Right lobe of liver (tissue), 6 donors: Measurements from ENCODE around the gene ZBTB16. TPM values are rescaled to one million over a fixed set of nuclear protein-coding genes. Genes with fewer than 3 reads are reported as not detected.

ENCODE experiments used
- ATAC-seq, 4 donors: fragments of 200-7000 bp; cut with Tn5 transposase; one replicate each; pipeline ENCODE4 v1.9.1; 2020; ENCODE audit warnings: mild to moderate bottlenecking in 4 of 4, moderate library complexity in 4 of 4
- DNase-seq, 3 donors: peaks; one replicate each; pipeline ENCODE4 v3.0.0-alpha.2; 2020
- H3K27ac ChIP-seq, 3 donors: fragments of 200-600 bp; one replicate each; pipeline ENCODE4 v1.8.0; 2022
- H3K27me3 ChIP-seq, 2 donors: fragments of 200-600 bp; one replicate each; pipeline ENCODE4 v1.8.0; 2022
- H3K36me3 ChIP-seq, 4 donors: fragments of 200-600 bp; sonication (generic) in 1 of 4; one replicate each; pipeline versions ENCODE4 v1.5.1 to v1.8.0; 2017 to 2022; ENCODE audit warnings: control low read depth in 1 of 4
- H3K4me1 ChIP-seq, 4 donors: fragments of 200-600 bp; sonication (generic) in 1 of 4; one replicate each; pipeline versions ENCODE4 v1.5.1 to v1.8.0; 2017 to 2022; ENCODE audit warnings: control low read depth in 1 of 4
- H3K4me3 ChIP-seq, 3 donors: fragments of 200-600 bp; one replicate each; pipeline ENCODE4 v1.8.0; 2022
- H3K9me3 ChIP-seq, 4 donors: fragments of 200-600 bp; sonication (generic) in 1 of 4; one replicate each; pipeline versions ENCODE4 v1.5.1 to v1.8.0; 2017 to 2022; ENCODE audit warnings: control low read depth in 1 of 4
- CTCF ChIP-seq, 4 donors: fragments of 200-600 bp in 3 of 4; fragments of 450-650 bp in 1 of 4; IDR thresholded peaks; one replicate each; pipeline versions ENCODE4 v1.5.1 to v1.8.0; 2016 to 2022; ENCODE audit warnings: antibody characterized with exemption in 4 of 4, mild to moderate bottlenecking in 2 of 4
- POLR2A ChIP-seq: fragments of 450-650 bp; IDR thresholded peaks from one replicate; pipeline ENCODE4 v1.6.1; 2017; ENCODE audit warnings: antibody characterized with exemption, mild to moderate bottlenecking
- WGBS: methylation state at CpG from one replicate; pipeline ENCODE4 v1.1.6; 2018; ENCODE audit warnings: low coverage, low lambda C conversion rate; ENCODE audit not compliant: insufficient coverage; ENCODE audit errors: missing lambda C conversion rate; 5-methylcytosine and 5-hydroxymethylcytosine counted together
- intact Hi-C, 2 donors: fragments of 100-400 bp; cut with DNase I; formaldehyde crosslinking; loops; one replicate each; pipeline versions ENCODE4 v1.11.2 to v1.14.1; 2022
- total RNA-seq, 6 experiments: library from RNA; depleted of rRNA in 2 of 6; stranded (reverse); fragments of >200 nt in 2 of 6; fragmentation: NEBNext Ultra II Directional in 3 of 6; extraction: Animal tissue kit (Norgen Biotek cat#: 25700) in 3 of 6; gene quantifications; one replicate each; pipeline versions ENCODE4 v1.1.0 to v1.2.4, GENCODE V29; 2016 to 2023
- donor health status: DM: no; HTN: yes; CAD: no.
- donor health status: DM: no; HTN: no; CAD: no.
- donor health status: DM: no; HTN: no; CAD: no.
- donor health status: DM: no; HTN: yes; CAD: no.
- donor health status: DM: no; HTN: yes; CAD: no.

The ZBTB16 gene
- total RNA-seq, 6 experiments from 2014 or later, result 13.1 to 205 (median 52.2) TPM

GRCh38 chr11:114151631-114152030 is 92.1 kb downstream of the ZBTB16 start:
- ATAC-seq (no peak), DNase-seq (no peak)
- Histone ChIP-seq H3K27ac (peak overlapping the region in 2 of 3 donors; percentile 91 to 98), H3K27me3 (no peaks in the 10 kb centered on the region), H3K36me3 (peaks cover 0 to 6% (median 2%) of the 10 kb centered on the region in 4 donors), H3K4me1 (peaks cover 0 to 91% (median 42%) of the 10 kb centered on the region in 4 donors), H3K9me3 (no peaks in the 10 kb centered on the region), H3K4me3 (no peak overlapping the region)
- intact Hi-C loops, result loop anchor here in 1 of 2 donors (10.0 kb wide), 1 partner anchor 87 kb away; no protein-coding TSS in a partner anchor
- WGBS, result 100% methylated on average over 1 of the region's 2 CpGs
- no peak for TF ChIP-seq CTCF (IDR thresholded peaks at IDR 0.05)
- TF ChIP-seq POLR2A, result no peak

GRCh38 chr11:114152162-114152561 is 92.7 kb downstream of the ZBTB16 start:
- TF ChIP-seq CTCF (IDR thresholded peaks at IDR 0.05), result no peak
- no peak for TF ChIP-seq POLR2A
- 67% methylated on average over 3 of the region's 3 CpGs for WGBS
- no peak overlapping the region for H3K4me3 ChIP-seq
- H3K36me3 ChIP-seq, result peaks cover 0 to 11% (median 5%) of the 10 kb centered on the region in 4 donors
- peak overlapping the region; percentile 15 to 98 (median 91) for H3K27ac ChIP-seq
- no peak for DNase-seq
- no peaks in the 10 kb centered on the region for H3K9me3 ChIP-seq
- H3K27me3 ChIP-seq, result no peaks in the 10 kb centered on the region
- intact Hi-C loops, result loop anchor here in 1 of 2 donors (10.0 kb wide), 1 partner anchor 87 kb away; no protein-coding TSS in a partner anchor
- peaks cover 0 to 91% (median 43%) of the 10 kb centered on the region in 4 donors for H3K4me1 ChIP-seq
- no peak for ATAC-seq

GRCh38 chr11:114152785-114153184 is 93.3 kb downstream of the ZBTB16 start:
- intact Hi-C loops, result loop anchor here in 1 of 2 donors (10.0 kb wide), 1 partner anchor 88 kb away; no protein-coding TSS in a partner anchor
- no peak for DNase-seq
- no peak for ATAC-seq
- H3K9me3 ChIP-seq, result no peaks in the 10 kb centered on the region
- H3K27ac ChIP-seq, result peak overlapping the region; percentile 15 to 98 (median 91)
- H3K4me1 ChIP-seq, result peaks cover 0 to 91% (median 43%) of the 10 kb centered on the region in 4 donors
- H3K36me3 ChIP-seq, result peaks cover 0 to 16% (median 8%) of the 10 kb centered on the region in 4 donors
- no peaks in the 10 kb centered on the region for H3K27me3 ChIP-seq
- no peak for TF ChIP-seq POLR2A
- no peak for TF ChIP-seq CTCF (IDR thresholded peaks at IDR 0.05)
- WGBS, result 21% methylated on average over 2 of the region's 2 CpGs
- H3K4me3 ChIP-seq, result no peak overlapping the region

- peak; percentile 61 to 90 (median 71) for DNase-seq
- Histone ChIP-seq H3K36me3 (peaks cover 0 to 21% (median 8%) of the 10 kb centered on the region in 4 donors), H3K27ac (peak overlapping the region; percentile 85 to 98 (median 91)), H3K9me3 (no peaks in the 10 kb centered on the region), H3K4me3 (no peak overlapping the region), H3K4me1 (peaks cover 0 to 92% (median 43%) of the 10 kb centered on the region in 4 donors), H3K27me3 (no peaks in the 10 kb centered on the region)
- TF ChIP-seq CTCF (IDR thresholded peaks at IDR 0.05) (no peak), POLR2A (peak; percentile 37)
- 5% methylated on average over 4 of the region's 4 CpGs for WGBS
- ATAC-seq, result peak; percentile 68 to 78 (median 75)
- intact Hi-C loops, result loop anchor here in 1 of 2 donors (10.0 kb wide), 1 partner anchor 88 kb away; no protein-coding TSS in a partner anchor
These were observed 93.7 kb downstream of the ZBTB16 start for GRCh38 chr11:114153224-114153623.
